Loucy (cell line): ENCODE measurements around the gene NCDN.

Experiments
- H2AFZ ChIP-seq: fragments of 200-600 bp; sonication (generic); 2 replicates; pipeline ENCODE4 v1.6.0; 2016; ENCODE audit warnings: antibody characterized with exemption, mild to moderate bottlenecking, low read length, moderate library complexity
- H3F3A ChIP-seq: fragments of 200-600 bp; 2 replicates; pipeline ENCODE4 v1.6.0; 2016; ENCODE audit warnings: antibody characterized with exemption, low read depth, mild to moderate bottlenecking
- H3K27me3 ChIP-seq: fragments of 200-600 bp; sonication (generic); 2 replicates; pipeline ENCODE4 v1.6.1; 2014; ENCODE audit warnings: low read length, mild to moderate bottlenecking; ENCODE audit not compliant: insufficient read depth, poor library complexity, severe bottlenecking
- H3K36me3 ChIP-seq: fragments of 200-600 bp; sonication (generic); 2 replicates; pipeline ENCODE4 v1.6.1; 2016; ENCODE audit warnings: low read length; ENCODE audit not compliant: insufficient read depth
- H3K4me1 ChIP-seq: fragments of 200-600 bp; sonication (generic); 2 replicates; pipeline ENCODE4 v1.5.1; 2014; ENCODE audit warnings: low read length, mild to moderate bottlenecking; ENCODE audit not compliant: insufficient read depth, poor library complexity, severe bottlenecking
- H3K4me2 ChIP-seq: fragments of 200-600 bp; sonication (generic); 2 replicates; pipeline ENCODE4 v1.6.0; 2014; ENCODE audit warnings: antibody characterized with exemption, low read length, low read depth, mild to moderate bottlenecking; ENCODE audit not compliant: poor library complexity, severe bottlenecking
- H3K4me3 ChIP-seq: fragments of 200-600 bp; sonication (generic); 2 replicates; pipeline ENCODE4 v1.5.1; 2014; ENCODE audit warnings: low read length, mild to moderate bottlenecking, mixed read lengths; ENCODE audit not compliant: poor library complexity, severe bottlenecking
- H3K79me2 ChIP-seq: fragments of 200-600 bp; sonication (generic); 2 replicates; pipeline ENCODE4 v1.6.1; 2014; ENCODE audit warnings: low read length; ENCODE audit not compliant: insufficient read depth
- H3K9ac ChIP-seq: fragments of 200-600 bp; sonication (generic); 2 replicates; pipeline ENCODE4 v1.6.0; 2014; ENCODE audit warnings: mild to moderate bottlenecking, low read depth, low read length, moderate library complexity; ENCODE audit not compliant: poor library complexity, severe bottlenecking
- H3K9me2 ChIP-seq: fragments of 200-600 bp; sonication (generic); replicated peaks from 2 replicates; pipeline ENCODE4 v1.6.1; 2016; ENCODE audit warnings: low read depth, low read length, mixed read lengths
- H3K9me3 ChIP-seq: fragments of 200-600 bp; sonication (generic); 2 replicates; pipeline ENCODE4 v1.6.1; 2014; ENCODE audit warnings: mild to moderate bottlenecking, antibody characterized with exemption, low read length, low read depth; ENCODE audit not compliant: insufficient read depth
- H4K20me1 ChIP-seq: fragments of 200-600 bp; sonication (generic); 2 replicates; pipeline ENCODE4 v1.6.0; 2014; ENCODE audit warnings: antibody characterized with exemption, low read length, mild to moderate bottlenecking; ENCODE audit not compliant: insufficient read depth, poor library complexity, severe bottlenecking
- CTCF ChIP-seq: fragments of 200-600 bp; sonication (generic); conservative IDR thresholded peaks from 2 replicates; pipeline ENCODE4 v1.5.1; 2014; ENCODE audit warnings: mild to moderate bottlenecking, antibody characterized with exemption, low read length
- EZH2phosphoT487 ChIP-seq: fragments of 200-600 bp; IDR thresholded peaks from 2 replicates; pipeline ENCODE4 v1.6.1; 2018; ENCODE audit warnings: antibody characterized with exemption, mild to moderate bottlenecking, moderate library complexity, borderline replicate concordance

NCDN gene

GRCh38 chr1:35599411-35599810 lies 41.8 kb downstream of the NCDN start:
- peaks cover 45% of the 10 kb centered on the region; the same call in 1 of the 2 replicates for H3K36me3 ChIP-seq
- H3K9ac ChIP-seq: no peak overlapping the region
- H3K4me1 ChIP-seq: no peaks in the 10 kb centered on the region
- no peaks in the 10 kb centered on the region for H3K79me2 ChIP-seq
- H3F3A ChIP-seq: no peaks in the 10 kb centered on the region
- H3K4me3 ChIP-seq: no peak overlapping the region
- no peak for TF ChIP-seq EZH2phosphoT487
- TF ChIP-seq CTCF: no peak
- H2AFZ ChIP-seq: no peak overlapping the region
- H4K20me1 ChIP-seq: no peaks in the 10 kb centered on the region
- no peak overlapping the region for H3K4me2 ChIP-seq
- no peaks in the 10 kb centered on the region for H3K9me2 ChIP-seq
- no peaks in the 10 kb centered on the region for H3K27me3 ChIP-seq
- H3K9me3 ChIP-seq: no peaks in the 10 kb centered on the region

- Histone ChIP-seq H3K27me3 (no peaks in the 10 kb centered on the region), H3K9ac (no peak overlapping the region), H3K79me2 (no peaks in the 10 kb centered on the region), H3K9me2 (no peaks in the 10 kb centered on the region), H3F3A (no peaks in the 10 kb centered on the region), H4K20me1 (no peaks in the 10 kb centered on the region), H2AFZ (no peak overlapping the region), H3K4me1 (no peaks in the 10 kb centered on the region), H3K36me3 (peaks cover 57% of the 10 kb centered on the region; the same call in 1 of the 2 replicates), H3K4me3 (no peak overlapping the region), H3K4me2 (no peak overlapping the region), H3K9me3 (no peaks in the 10 kb centered on the region)
- TF ChIP-seq CTCF (no peak), EZH2phosphoT487 (no peak)
Observed at GRCh38 chr1:35600593-35600992, 43.0 kb downstream of the NCDN start.

GRCh38 chr1:35603468-35603867 lies 45.9 kb downstream of the NCDN start:
- peaks cover 13% of the 10 kb centered on the region for H3K79me2 ChIP-seq
- no peak overlapping the region for H2AFZ ChIP-seq
- no peak overlapping the region for H3K4me3 ChIP-seq
- H3K9ac ChIP-seq: no peak overlapping the region
- no peaks in the 10 kb centered on the region for H3K9me3 ChIP-seq
- H3K4me1 ChIP-seq: no peaks in the 10 kb centered on the region
- H3K27me3 ChIP-seq: no peaks in the 10 kb centered on the region
- peaks cover 86% of the 10 kb centered on the region for H3K36me3 ChIP-seq
- H3F3A ChIP-seq: no peaks in the 10 kb centered on the region
- no peak overlapping the region for H3K4me2 ChIP-seq
- H3K9me2 ChIP-seq: no peaks in the 10 kb centered on the region
- TF ChIP-seq EZH2phosphoT487: no peak
- no peak for TF ChIP-seq CTCF
- H4K20me1 ChIP-seq: no peaks in the 10 kb centered on the region
